B cell (primary cell): ENCODE results near the gene TEAD1. TPM values are rescaled to one million over a fixed set of nuclear protein-coding genes. Genes with fewer than 3 reads are reported as not detected.

Source experiments
- ATAC-seq: fragments of 200-7000 bp; cut with Tn5 transposase; one replicate; pipeline ENCODE4 v1.10.0; 2021; ENCODE audit warnings: low read depth, mild to moderate bottlenecking, moderate number of reproducible peaks, moderate library complexity
- CTCF ChIA-PET: fragments of 350-600 bp; sonication (Branson Sonifier 250); formaldehyde crosslinking; loops from one replicate; lab custom pipeline; 2021; ENCODE audit warnings: antibody characterized with exemption, inconsistent platforms; lab: Charles Lee
- POLR2A ChIA-PET: fragments of 350-600 bp; sonication (Branson Sonifier 250); formaldehyde crosslinking; loops from one replicate; lab custom pipeline; 2021; ENCODE audit warnings: antibody characterized with exemption; lab: Charles Lee
- DNase-seq: peaks from one replicate; pipeline ENCODE4 v3.0.0; 2013
- H2AFZ ChIP-seq: 2 replicates; pipeline ENCODE4 v1.6.1; 2012; ENCODE audit warnings: mild to moderate bottlenecking, low read depth, low read length; ENCODE audit not compliant: insufficient read depth, poor library complexity, severe bottlenecking
- H3K27ac ChIP-seq, 2 donors: 1 replicate in 1 of 2; 2 replicates in 1 of 2; pipeline ENCODE4 v1.5.1; 2012 to 2013; ENCODE audit warnings: low read length in 2 of 2, mild to moderate bottlenecking in 2 of 2, moderate library complexity in 1 of 2
- H3K27me3 ChIP-seq, 4 experiments: fragments of 200-600 bp in 1 of 4; sonication (generic) in 1 of 4; replicated peaks in 1 of 4; 1 replicate in 2 of 4; 2 replicates in 2 of 4; pipeline versions ENCODE4 v1.6.1 to v1.7.0; 2013 to 2016; ENCODE audit warnings: low read length in 3 of 4, mild to moderate bottlenecking in 2 of 4, mixed read lengths in 1 of 4, moderate library complexity in 1 of 4; ENCODE audit not compliant: insufficient read depth in 4 of 4, control insufficient read depth in 3 of 4; ENCODE audit errors: control extremely low read depth in 1 of 4
- H3K36me3 ChIP-seq, 2 experiments: replicated peaks in 1 of 2; 1 replicate in 1 of 2; 2 replicates in 1 of 2; pipeline versions ENCODE4 v1.6.1 to v1.7.1; 2013; ENCODE audit warnings: low read length in 1 of 2; ENCODE audit not compliant: insufficient read depth in 2 of 2, control insufficient read depth in 1 of 2; ENCODE audit errors: control extremely low read depth in 1 of 2, extremely low read depth in 1 of 2
- H3K4me1 ChIP-seq, 2 donors: fragments of 200-600 bp in 1 of 2; sonication (generic) in 1 of 2; 1 replicate in 1 of 2; 2 replicates in 1 of 2; pipeline versions ENCODE4 v1.5.1 to v1.6.1; 2013 to 2017; ENCODE audit warnings: low read length in 2 of 2; ENCODE audit not compliant: control insufficient read depth in 2 of 2, insufficient read depth in 2 of 2
- H3K4me2 ChIP-seq: replicated peaks from 2 replicates; pipeline ENCODE3; 2012; ENCODE audit warnings: mild to moderate bottlenecking, low read depth, low read length; ENCODE audit not compliant: poor library complexity, severe bottlenecking
- H3K4me3 ChIP-seq, 5 experiments: fragments of 200-600 bp in 1 of 5; sonication (generic) in 1 of 5; 1 replicate in 3 of 5; 2 replicates in 2 of 5; pipeline versions ENCODE4 v1.5.1 to v1.7.0; 2011 to 2016; ENCODE audit warnings: low read length in 4 of 5, mild to moderate bottlenecking in 4 of 5, low read depth in 2 of 5, control low read depth in 1 of 5, moderate library complexity in 1 of 5; ENCODE audit not compliant: insufficient read depth in 1 of 5; ENCODE audit errors: control extremely low read depth in 1 of 5, extremely low read depth in 1 of 5
- H3K79me2 ChIP-seq: fragments of 200-600 bp; sonication (generic); one replicate; pipeline ENCODE4 v1.6.0; 2016; ENCODE audit warnings: low read length; ENCODE audit not compliant: control insufficient read depth, insufficient read depth
- H3K9ac ChIP-seq: fragments of 200-600 bp; sonication (generic); 2 replicates; pipeline ENCODE4 v1.6.1; 2017; ENCODE audit warnings: mild to moderate bottlenecking, low read length, moderate library complexity
- H3K9me3 ChIP-seq, 3 donors: one replicate each; pipeline versions ENCODE4 v1.6.1 to v1.7.1; 2013; ENCODE audit warnings: low read length in 2 of 3; ENCODE audit not compliant: control insufficient read depth in 2 of 3, insufficient read depth in 1 of 3; ENCODE audit errors: control extremely low read depth in 1 of 3
- H4K20me1 ChIP-seq: 2 replicates; pipeline ENCODE4 v1.6.0; 2012; ENCODE audit warnings: mild to moderate bottlenecking, low read length; ENCODE audit not compliant: insufficient read depth, control insufficient read depth, poor library complexity, severe bottlenecking
- H3K27ac Mint-ChIP-seq: one replicate; pipeline ENCODE4 v1.8.0; 2021; ENCODE audit warnings: mixed read lengths
- H3K27me3 Mint-ChIP-seq: one replicate; pipeline ENCODE4 v1.8.0; 2021; ENCODE audit warnings: mixed read lengths
- H3K4me1 Mint-ChIP-seq: one replicate; pipeline ENCODE4 v1.8.0; 2021; ENCODE audit warnings: mixed read lengths
- H3K4me3 Mint-ChIP-seq: one replicate; pipeline ENCODE4 v1.8.0; 2021; ENCODE audit warnings: mixed read lengths
- H3K9me3 Mint-ChIP-seq: one replicate; pipeline ENCODE4 v1.8.0; 2022; ENCODE audit warnings: mixed read lengths; ENCODE audit not compliant: insufficient read depth
- CTCF ChIP-seq: fragments of 200-600 bp; IDR thresholded peaks from one replicate; pipeline ENCODE4 v1.8.0; 2022; ENCODE audit warnings: antibody characterized with exemption, mild to moderate bottlenecking
- EZH2 ChIP-seq: IDR thresholded peaks from 2 replicates; pipeline ENCODE4 v1.6.1; 2012; ENCODE audit warnings: borderline replicate concordance, low read depth, mild to moderate bottlenecking, moderate library complexity, low read length; ENCODE audit not compliant: insufficient read depth, poor library complexity, severe bottlenecking
- WGBS: methylation state at CpG from one replicate; pipeline ENCODE4 v1.1.5; 2013; ENCODE audit warnings: missing lambda C conversion rate; ENCODE audit not compliant: insufficient coverage; 5-methylcytosine and 5-hydroxymethylcytosine counted together
- intact Hi-C: fragments of 100-400 bp; cut with micrococcal nuclease; formaldehyde crosslinking; loops from one replicate; pipeline ENCODE4 v1.10.0; 2022
- polyA plus RNA-seq: library from polyadenylated mRNA; depleted of rRNA; stranded (reverse); fragments of >200 nt; gene quantifications from 2 replicates; pipeline ENCODE4 v1.2.3, GENCODE V29; 2012
- total RNA-seq, 2 donors: library from RNA; stranded (reverse); fragments of 120-200 nt in 1 of 2; gene quantifications; 1 replicate in 1 of 2; 2 replicates in 1 of 2; pipeline versions ENCODE4 v1.2.3 to v1.2.4, GENCODE V29; 2013 to 2022

Gene TEAD1
- total and polyA plus RNA-seq, 2 donors (not counting 1 experiment from before 2014, with no cell fraction given): 0.30 TPM; not detected in 1

- intact Hi-C loops: no loop called here
- H3K4me2 ChIP-seq: no peak overlapping the region
- no peak overlapping the region for H3K9ac ChIP-seq
- H3K9me3 Mint-ChIP-seq: no peaks in the 10 kb centered on the region
- no peak for TF ChIP-seq CTCF
- TF ChIP-seq EZH2: no peak
- POLR2A ChIA-PET: no interaction called here
- peaks cover 6% of the 10 kb centered on the region for H3K27me3 Mint-ChIP-seq
- H3K79me2 ChIP-seq: no peaks in the 10 kb centered on the region
- CTCF ChIA-PET: no interaction called here
- no peak for ATAC-seq
- no peak overlapping the region for H3K27ac Mint-ChIP-seq
- H4K20me1 ChIP-seq: no peaks in the 10 kb centered on the region
- H3K27ac ChIP-seq: no peak overlapping the region
- no peaks in the 10 kb centered on the region for H3K27me3 ChIP-seq
- no peak overlapping the region for H3K4me3 Mint-ChIP-seq
- no peaks in the 10 kb centered on the region for H3K4me1 Mint-ChIP-seq
- H3K4me3 ChIP-seq: no peak overlapping the region
- peaks cover 0 to 3% (median 0%) of the 10 kb centered on the region in 3 donors for H3K9me3 ChIP-seq
- DNase-seq: no peak
- no peaks in the 10 kb centered on the region for H3K36me3 ChIP-seq
- WGBS: 88% methylated on average over 3 of the region's 3 CpGs
- no peaks in the 10 kb centered on the region for H3K4me1 ChIP-seq
- H2AFZ ChIP-seq: no peak overlapping the region
These were observed 135.1 kb downstream of the TEAD1 start for GRCh38 chr11:12809364-12809763.

DNA sequence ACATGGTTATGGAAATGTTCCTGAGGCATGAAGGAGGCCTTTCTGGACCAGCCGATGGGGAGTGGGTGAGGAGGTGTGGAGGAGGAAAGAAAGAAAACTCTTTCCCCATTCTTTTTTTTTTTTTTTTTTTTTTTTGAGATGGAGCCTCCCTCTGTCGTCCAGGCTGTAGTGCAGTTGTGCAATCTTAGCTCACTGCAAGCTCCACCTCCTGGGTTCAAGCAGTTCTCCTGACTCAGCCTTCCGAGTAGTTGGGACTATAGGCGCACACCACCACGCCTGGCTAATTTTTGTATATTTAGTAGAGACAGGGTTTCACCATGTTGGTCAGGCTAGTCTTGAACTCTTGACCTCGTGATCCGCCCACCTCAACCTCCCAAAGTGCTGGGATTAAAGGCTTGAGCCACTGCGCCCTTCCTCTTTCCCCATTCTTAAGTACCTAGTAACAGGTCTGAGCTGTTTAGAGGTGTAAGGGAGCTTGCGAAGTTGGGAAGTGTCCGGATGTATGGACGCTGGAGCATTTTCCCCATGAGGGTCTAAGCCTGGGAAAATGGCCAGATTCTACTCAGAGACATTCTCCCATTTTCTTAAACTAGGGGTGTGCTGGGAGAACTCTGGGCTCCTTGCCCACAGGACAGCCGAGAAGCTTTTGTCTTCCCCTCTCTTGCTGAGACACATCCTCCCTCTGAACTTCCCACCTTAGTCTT, 135.8 kb downstream of the TEAD1 start:
- no peak overlapping the region for H3K27ac Mint-ChIP-seq

More for the DNA sequence above, 135.8 kb downstream of the TEAD1 start:
- H3K36me3 ChIP-seq: no peaks in the 10 kb centered on the region
- H3K4me1 ChIP-seq: no peaks in the 10 kb centered on the region
- intact Hi-C loops: no loop called here
- no peak for DNase-seq
- H3K9ac ChIP-seq: no peak overlapping the region
- no peaks in the 10 kb centered on the region for H4K20me1 ChIP-seq
- H3K4me3 ChIP-seq: no peak overlapping the region
- no peak overlapping the region for H3K27ac ChIP-seq
- no peak overlapping the region for H3K4me3 Mint-ChIP-seq
- no peaks in the 10 kb centered on the region for H3K4me1 Mint-ChIP-seq
- ChIA-PET POLR2A (no interaction called here), CTCF (no interaction called here)
- H3K27me3 Mint-ChIP-seq: peaks cover 4% of the 10 kb centered on the region
- H3K9me3 Mint-ChIP-seq: no peaks in the 10 kb centered on the region
- no peak overlapping the region for H2AFZ ChIP-seq
- 100% methylated on average over 1 of the region's 12 CpGs for WGBS
- H3K9me3 ChIP-seq: peaks cover 0 to 3% (median 0%) of the 10 kb centered on the region in 3 donors
- ATAC-seq: no peak
- H3K27me3 ChIP-seq: no peaks in the 10 kb centered on the region
- no peaks in the 10 kb centered on the region for H3K79me2 ChIP-seq
- H3K4me2 ChIP-seq: no peak overlapping the region
- TF ChIP-seq EZH2: no peak
- TF ChIP-seq CTCF: no peak
